Fibroblast of villous mesenchyme (primary cell): ENCODE results near the gene GPR62. TPM values are rescaled to one million over a fixed set of nuclear protein-coding genes. Genes with fewer than 3 reads are reported as not detected.
A peak's percentile ranks its signal among the peaks of the same experiment; 100 is the strongest.
"Not testable (repeated sequence)": the region's sequence is repeated elsewhere in the genome, so short reads cannot be mapped to it uniquely, and the experiment has no call there.

Source experiments
- DNase-seq: peaks from one replicate; pipeline ENCODE4 v3.0.0-alpha.2; 2010; ENCODE audit warnings: low read depth
- H3K4me3 ChIP-seq: 2 replicates; pipeline ENCODE4 v1.5.1; 2011; ENCODE audit warnings: low read depth, mild to moderate bottlenecking, low read length
- total RNA-seq: library from RNA; depleted of rRNA; stranded (reverse); fragments of >200 nt; gene quantifications from 2 replicates; pipeline ENCODE4 v1.2.3, GENCODE V29; 2012
- TF ChIP-seq, protein P1 (sequence below): IDR thresholded peaks from 2 replicates; pipeline ENCODE4 v1.5.1; 2012; ENCODE audit warnings: low read depth, mild to moderate bottlenecking, low read length; ENCODE audit not compliant: insufficient read depth

GPR62 gene, protein sequence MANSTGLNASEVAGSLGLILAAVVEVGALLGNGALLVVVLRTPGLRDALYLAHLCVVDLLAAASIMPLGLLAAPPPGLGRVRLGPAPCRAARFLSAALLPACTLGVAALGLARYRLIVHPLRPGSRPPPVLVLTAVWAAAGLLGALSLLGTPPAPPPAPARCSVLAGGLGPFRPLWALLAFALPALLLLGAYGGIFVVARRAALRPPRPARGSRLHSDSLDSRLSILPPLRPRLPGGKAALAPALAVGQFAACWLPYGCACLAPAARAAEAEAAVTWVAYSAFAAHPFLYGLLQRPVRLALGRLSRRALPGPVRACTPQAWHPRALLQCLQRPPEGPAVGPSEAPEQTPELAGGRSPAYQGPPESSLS
- under 0.01 TPM in 1 of 2 replicates, not detected in the other for total RNA-seq

DNA sequence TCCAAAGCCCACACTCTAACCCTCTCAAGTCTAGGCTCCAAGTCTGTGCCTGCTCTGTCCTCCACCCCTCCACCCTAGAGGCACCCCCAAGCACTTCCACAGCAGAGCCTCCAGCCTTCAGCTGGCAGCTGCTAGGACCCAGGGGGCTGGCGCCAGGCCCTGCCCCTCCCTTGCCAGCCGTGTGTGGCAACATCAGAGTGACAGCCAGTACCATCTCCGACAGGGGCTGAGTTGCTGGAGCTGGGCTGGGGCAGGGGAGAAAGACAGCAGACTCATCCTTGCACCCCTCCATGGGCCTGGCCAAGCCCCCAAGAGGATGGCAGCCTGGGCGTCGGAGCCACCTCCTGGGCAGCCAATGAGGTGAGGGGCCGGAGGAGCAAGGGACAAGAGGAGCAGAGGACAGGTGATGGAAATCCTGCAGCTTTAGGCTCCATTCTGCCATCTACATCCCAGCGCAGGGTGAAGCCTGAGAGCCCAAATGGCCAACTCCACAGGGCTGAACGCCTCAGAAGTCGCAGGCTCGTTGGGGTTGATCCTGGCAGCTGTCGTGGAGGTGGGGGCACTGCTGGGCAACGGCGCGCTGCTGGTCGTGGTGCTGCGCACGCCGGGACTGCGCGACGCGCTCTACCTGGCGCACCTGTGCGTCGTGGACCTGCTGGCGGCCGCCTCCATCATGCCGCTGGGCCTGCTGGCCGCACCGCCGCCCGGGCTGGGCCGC is at the start of gene GPR62:
GPR62 (plus strand) TSS at position 207 of the 718 bp plus-strand sequence; CDS start at position 479, 272 bp downstream.
- no peak for DNase-seq
- no peak within 1 kb of the TSS for H3K4me3 ChIP-seq
- TF ChIP-seq, protein P1, sequence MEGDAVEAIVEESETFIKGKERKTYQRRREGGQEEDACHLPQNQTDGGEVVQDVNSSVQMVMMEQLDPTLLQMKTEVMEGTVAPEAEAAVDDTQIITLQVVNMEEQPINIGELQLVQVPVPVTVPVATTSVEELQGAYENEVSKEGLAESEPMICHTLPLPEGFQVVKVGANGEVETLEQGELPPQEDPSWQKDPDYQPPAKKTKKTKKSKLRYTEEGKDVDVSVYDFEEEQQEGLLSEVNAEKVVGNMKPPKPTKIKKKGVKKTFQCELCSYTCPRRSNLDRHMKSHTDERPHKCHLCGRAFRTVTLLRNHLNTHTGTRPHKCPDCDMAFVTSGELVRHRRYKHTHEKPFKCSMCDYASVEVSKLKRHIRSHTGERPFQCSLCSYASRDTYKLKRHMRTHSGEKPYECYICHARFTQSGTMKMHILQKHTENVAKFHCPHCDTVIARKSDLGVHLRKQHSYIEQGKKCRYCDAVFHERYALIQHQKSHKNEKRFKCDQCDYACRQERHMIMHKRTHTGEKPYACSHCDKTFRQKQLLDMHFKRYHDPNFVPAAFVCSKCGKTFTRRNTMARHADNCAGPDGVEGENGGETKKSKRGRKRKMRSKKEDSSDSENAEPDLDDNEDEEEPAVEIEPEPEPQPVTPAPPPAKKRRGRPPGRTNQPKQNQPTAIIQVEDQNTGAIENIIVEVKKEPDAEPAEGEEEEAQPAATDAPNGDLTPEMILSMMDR = no peak

DNA sequence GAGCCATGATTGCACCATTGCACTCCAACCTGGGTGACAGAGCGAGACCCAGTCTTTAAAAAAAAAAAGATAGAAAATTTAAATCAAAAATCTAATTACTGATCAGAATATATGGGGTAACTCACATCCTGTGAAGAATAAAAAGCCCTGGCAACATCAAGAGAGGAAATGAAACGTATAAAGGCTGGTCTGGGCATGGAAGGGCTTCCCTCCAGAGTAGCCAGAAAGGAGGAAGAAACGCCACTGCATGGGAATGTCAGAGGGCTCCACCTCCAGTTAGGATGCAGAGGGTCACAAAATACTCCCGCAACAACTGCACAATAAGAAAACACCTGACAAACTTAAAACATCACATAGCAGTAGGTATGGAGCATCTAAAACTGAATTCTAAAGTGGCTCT is 47.2 kb upstream of the GPR62 start:
- H3K4me3 ChIP-seq = no peak overlapping the region
- TF ChIP-seq, protein P1 = no peak
- no peak for DNase-seq

DNA sequence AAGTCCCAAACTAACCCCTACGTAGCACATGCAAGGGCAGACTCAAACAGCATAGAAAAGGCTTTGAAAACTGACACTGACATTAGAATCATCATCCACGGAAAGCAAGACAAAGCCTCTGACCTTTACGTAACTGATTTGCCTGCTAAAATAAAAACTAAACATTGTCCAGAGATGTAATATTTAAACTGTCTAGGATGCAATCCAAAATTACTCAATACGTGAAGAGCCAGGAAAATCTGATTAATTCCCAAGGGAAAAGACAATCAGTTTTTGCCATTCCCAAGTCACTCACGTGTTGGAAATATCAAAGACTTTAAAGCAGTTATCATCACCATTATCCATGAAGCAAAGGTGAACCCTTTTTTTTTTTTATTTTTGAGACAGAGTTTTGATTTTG is 38.8 kb upstream of the GPR62 start:
- TF ChIP-seq, protein P1 = no peak
- DNase-seq = peak; percentile 45
- H3K4me3 ChIP-seq = no peak overlapping the region

DNA sequence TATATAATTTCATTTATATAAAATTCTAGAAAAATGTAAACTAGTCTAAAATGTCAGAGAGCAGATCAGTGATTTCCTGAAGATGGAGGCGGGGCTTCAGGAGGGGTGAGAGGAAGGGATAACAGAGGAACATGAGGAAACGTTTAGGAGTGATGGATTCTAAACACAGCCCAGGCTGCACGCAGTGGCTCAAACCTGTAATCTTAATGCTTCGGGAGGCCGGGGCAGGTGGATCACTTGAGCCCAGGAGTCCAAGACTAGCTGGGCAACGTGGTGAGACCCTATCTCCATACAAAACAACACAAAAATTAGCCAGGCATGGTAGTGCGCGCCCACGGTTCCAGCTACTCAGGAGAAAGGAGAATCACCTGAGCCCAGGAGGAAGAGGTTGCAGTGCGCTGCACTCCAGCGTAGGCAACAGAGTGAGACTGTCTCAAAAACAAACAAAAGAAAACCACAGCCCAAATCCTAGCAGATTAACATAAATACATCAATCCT is 34.1 kb upstream of the GPR62 start:
- no peak for DNase-seq
- H3K4me3 ChIP-seq = no peak overlapping the region
- TF ChIP-seq, protein P1 = no peak

DNA sequence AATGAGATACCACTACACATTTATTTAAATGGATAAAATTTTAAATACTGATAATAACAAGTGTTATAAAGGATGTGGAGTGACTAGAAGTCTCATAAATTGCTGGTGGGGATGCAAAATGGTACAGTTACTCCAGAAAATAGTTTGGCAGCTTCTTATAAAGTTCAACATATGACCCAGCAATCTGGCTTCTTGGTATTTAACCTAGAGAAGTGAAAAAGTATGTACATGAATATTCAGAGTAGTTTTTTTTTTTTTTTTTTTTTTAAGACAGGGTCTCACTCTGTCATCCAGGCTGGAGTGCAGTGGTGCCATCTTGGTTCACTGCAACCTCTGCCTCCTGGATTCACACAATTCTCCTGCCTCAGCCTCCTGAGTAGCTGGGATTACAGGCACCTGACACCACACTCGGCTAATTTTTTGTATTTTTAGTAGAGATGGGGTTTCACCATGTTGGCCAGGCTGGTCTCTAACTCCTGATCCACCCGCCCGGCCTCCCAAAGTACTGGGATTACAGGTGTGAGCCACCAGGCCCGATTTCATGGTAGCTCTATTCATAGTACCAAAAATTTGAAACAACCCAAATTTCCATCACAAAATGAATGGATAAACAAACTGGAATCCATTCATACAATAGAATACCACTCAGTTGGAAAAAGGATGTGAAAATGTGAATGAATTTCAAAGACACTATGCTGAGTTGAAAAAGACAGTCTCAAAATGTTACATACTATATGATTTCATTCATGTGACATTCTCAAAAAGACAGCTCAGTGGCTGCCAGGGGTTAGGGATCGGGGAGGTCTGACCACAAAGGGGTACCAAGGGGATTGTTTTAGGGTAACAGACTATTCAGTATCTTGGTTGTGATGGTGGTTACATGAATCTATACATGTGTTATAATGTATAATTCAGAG is 27.9 kb upstream of the GPR62 start:
- TF ChIP-seq, protein P1 = no peak
- no peak for DNase-seq
- no peak overlapping the region for H3K4me3 ChIP-seq

DNA sequence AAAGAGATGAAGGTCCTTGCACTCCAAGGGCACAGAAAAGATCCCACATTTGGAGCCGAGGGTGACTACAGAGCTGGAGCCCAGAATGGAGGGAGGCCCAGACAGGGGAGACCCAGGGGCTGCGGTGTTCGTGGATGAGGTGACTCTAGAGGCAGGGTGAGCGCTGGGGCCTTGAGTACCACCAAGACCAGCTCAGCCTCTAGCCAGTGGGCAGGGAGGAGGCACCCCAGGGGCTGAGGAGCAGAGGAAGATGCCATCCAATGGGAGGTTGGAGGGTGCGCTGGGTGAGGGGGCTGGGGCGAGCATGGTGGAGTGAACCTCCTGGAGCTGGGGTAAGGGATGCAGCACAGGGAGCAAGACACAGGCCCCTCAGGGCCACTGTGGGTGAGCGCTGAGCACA is 26.7 kb upstream of the GPR62 start:
- no peak overlapping the region for H3K4me3 ChIP-seq
- TF ChIP-seq, protein P1 = no peak

DNA sequence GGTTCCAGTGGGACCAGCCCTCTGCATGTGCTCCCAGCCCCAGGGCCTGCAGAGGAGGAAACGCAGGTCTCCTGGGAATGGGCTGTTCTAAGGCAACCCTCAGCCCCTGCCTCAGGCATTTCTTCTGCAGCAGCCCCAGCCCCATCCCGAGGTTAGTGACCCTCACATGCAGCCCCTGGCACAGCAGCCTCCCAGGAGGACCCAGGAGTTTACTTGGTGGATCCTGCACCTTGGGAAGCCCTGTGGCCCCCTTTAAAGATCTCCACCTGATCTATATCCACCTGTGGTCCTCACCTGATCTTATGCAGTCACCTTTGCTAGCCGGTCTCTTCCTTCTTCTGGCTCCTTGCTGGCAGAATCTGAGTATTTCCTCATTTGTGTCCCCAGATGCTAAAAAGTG is 26.2 kb upstream of the GPR62 start:
- DNase-seq = not testable (repeated sequence)

More for the DNA sequence above, 26.7 kb upstream of the GPR62 start:
- no peak for DNase-seq

More for the DNA sequence above, 26.2 kb upstream of the GPR62 start:
- not testable (repeated sequence) for H3K4me3 ChIP-seq
